ENCODE measurements around the gene CLEC4C. TPM values are rescaled to one million over a fixed set of nuclear protein-coding genes. Genes with fewer than 3 reads are reported as not detected.
"Not testable (repeated sequence)": the region's sequence is repeated elsewhere in the genome, so short reads cannot be mapped to it uniquely, and the experiment has no call there.

CLEC4C gene
- total RNA-seq, 3 donors from 2014 or later (not counting 1 experiment from before 2014, with no cell fraction given): 0.54 TPM; not detected in 2

- WGBS (ENCODE audit: insufficient coverage): 77% methylated on average over 35 of the region's 48 CpGs
- H3K27me3 Mint-ChIP-seq (ENCODE audit: low read depth in 2 of 2); intact Hi-C loops (cut with micrococcal nuclease); H3K9me3 Mint-ChIP-seq; H3K36me3 Mint-ChIP-seq; H3K9me3 ChIP-seq (ENCODE audit: control insufficient read depth, insufficient read depth, low read length); H3K36me3 ChIP-seq (ENCODE audit: control insufficient read depth, insufficient read depth, low read length); H3K27me3 ChIP-seq (ENCODE audit: control insufficient read depth, insufficient read depth, low read length); H3K4me3 ChIP-seq (ENCODE audit: low read length); H3K27ac ChIP-seq (ENCODE audit: low read length): not testable (repeated sequence)
- Mint-ChIP-seq H3K4me3 (peak overlapping the region; percentile 68), H3K27ac (peak overlapping the region in 1 of 2 donors; percentile 54), H3K4me1 (peaks cover 29 to 32% of the 10 kb centered on the region in 2 donors)
- peaks cover 49% of the 10 kb centered on the region for H3K4me1 ChIP-seq (ENCODE audit: control insufficient read depth, insufficient read depth, low read length)
- DNase-seq (peak; percentile 16 to 18), ATAC-seq (peak in 2 of 3 donors; percentile 41 to 74)
These were observed 5.1 kb upstream of the CLEC4C start for GRCh38 chr12:7751941-7752922.

- no peak overlapping the region for H3K4me3 ChIP-seq (ENCODE audit: low read length)
- peak overlapping the region; percentile 50 for H3K4me3 Mint-ChIP-seq
- peak overlapping the region in 1 of 2 donors; percentile 10 for H3K27ac Mint-ChIP-seq
These were observed 4.2 kb upstream of the CLEC4C start for GRCh38 chr12:7751394-7751793.

GRCh38 chr12:7750350-7750749 is 3.2 kb upstream of the CLEC4C start:
- no peaks in the 10 kb centered on the region for H3K9me3 ChIP-seq (ENCODE audit: control insufficient read depth, insufficient read depth, low read length)
- H3K4me1 ChIP-seq (ENCODE audit: control insufficient read depth, insufficient read depth, low read length): peaks cover 39% of the 10 kb centered on the region
- peaks cover 20 to 23% of the 10 kb centered on the region in 2 donors for H3K4me1 Mint-ChIP-seq
- no peaks in the 10 kb centered on the region for H3K9me3 Mint-ChIP-seq
- no peak overlapping the region for H3K4me3 ChIP-seq (ENCODE audit: low read length)
- no peaks in the 10 kb centered on the region for H3K27me3 Mint-ChIP-seq (ENCODE audit: low read depth in 2 of 2)
- no peak for TF ChIP-seq CTCF (IDR thresholded peaks at IDR 0.05)
- H3K27ac Mint-ChIP-seq: no peak overlapping the region
- H3K36me3 ChIP-seq (ENCODE audit: control insufficient read depth, insufficient read depth, low read length): no peaks in the 10 kb centered on the region
- H3K27ac ChIP-seq (ENCODE audit: low read length): no peak overlapping the region
- no peak overlapping the region for H3K4me3 Mint-ChIP-seq
- WGBS (ENCODE audit: insufficient coverage): 98% methylated on average over 6 of the region's 6 CpGs
- no peaks in the 10 kb centered on the region for H3K27me3 ChIP-seq (ENCODE audit: control insufficient read depth, insufficient read depth, low read length)
- intact Hi-C loops (cut with micrococcal nuclease): no loop called here
- no peak for ATAC-seq
- no peaks in the 10 kb centered on the region for H3K36me3 Mint-ChIP-seq
- no peak for DNase-seq

More at GRCh38 chr12:7751394-7751793, 4.2 kb upstream of the CLEC4C start:
- Mint-ChIP-seq H3K36me3 (no peaks in the 10 kb centered on the region), H3K4me1 (peaks cover 29 to 32% of the 10 kb centered on the region in 2 donors), H3K9me3 (no peaks in the 10 kb centered on the region), H3K27me3 (ENCODE audit: low read depth in 2 of 2) (no peaks in the 10 kb centered on the region)
- DNase-seq (peak in 1 of 2 donors; percentile 8), ATAC-seq (peak in 1 of 3 donors; percentile 41)
- no peaks in the 10 kb centered on the region for H3K27me3 ChIP-seq (ENCODE audit: control insufficient read depth, insufficient read depth, low read length)
- 76% methylated on average over 20 of the region's 20 CpGs for WGBS (ENCODE audit: insufficient coverage)
- peaks cover 49% of the 10 kb centered on the region for H3K4me1 ChIP-seq (ENCODE audit: control insufficient read depth, insufficient read depth, low read length)
- no peak overlapping the region for H3K27ac ChIP-seq (ENCODE audit: low read length)
- H3K9me3 ChIP-seq (ENCODE audit: control insufficient read depth, insufficient read depth, low read length): no peaks in the 10 kb centered on the region
- intact Hi-C loops (cut with micrococcal nuclease): no loop called here
- TF ChIP-seq CTCF (IDR thresholded peaks at IDR 0.05): no peak
- H3K36me3 ChIP-seq (ENCODE audit: control insufficient read depth, insufficient read depth, low read length): no peaks in the 10 kb centered on the region

- WGBS (ENCODE audit: insufficient coverage): 89% methylated on average over 8 of the region's 8 CpGs
- no peak overlapping the region for H3K27ac Mint-ChIP-seq
- peaks cover 30% of the 10 kb centered on the region for H3K4me1 ChIP-seq (ENCODE audit: control insufficient read depth, insufficient read depth, low read length)
- ATAC-seq: no peak
- H3K4me3 Mint-ChIP-seq: no peak overlapping the region
- no peaks in the 10 kb centered on the region for H3K27me3 Mint-ChIP-seq (ENCODE audit: low read depth in 2 of 2)
- no peak for TF ChIP-seq CTCF (IDR thresholded peaks at IDR 0.05)
- H3K27ac ChIP-seq (ENCODE audit: low read length): no peak overlapping the region
- no peaks in the 10 kb centered on the region for H3K27me3 ChIP-seq (ENCODE audit: control insufficient read depth, insufficient read depth, low read length)
- no peaks in the 10 kb centered on the region for H3K9me3 ChIP-seq (ENCODE audit: control insufficient read depth, insufficient read depth, low read length)
- no peaks in the 10 kb centered on the region for H3K9me3 Mint-ChIP-seq
- no peaks in the 10 kb centered on the region for H3K36me3 Mint-ChIP-seq
- no peak for DNase-seq
- no peak overlapping the region for H3K4me3 ChIP-seq (ENCODE audit: low read length)
- intact Hi-C loops (cut with micrococcal nuclease): no loop called here
- peaks cover 20 to 22% of the 10 kb centered on the region in 2 donors for H3K4me1 Mint-ChIP-seq
- no peaks in the 10 kb centered on the region for H3K36me3 ChIP-seq (ENCODE audit: control insufficient read depth, insufficient read depth, low read length)
These were observed 2.3 kb upstream of the CLEC4C start for GRCh38 chr12:7749442-7749841.

Data from natural killer cell (primary cell).